Vagina (tissue), 2 donors: ENCODE measurements around the gene PRDM2. TPM values are rescaled to one million over a fixed set of nuclear protein-coding genes. Genes with fewer than 3 reads are reported as not detected.

Source experiments
- DNase-seq, 2 donors: peaks; one replicate each; pipeline ENCODE4 v3.0.0-alpha.2; 2017; ENCODE audit errors: extremely low spot score in 2 of 2
- H3K27ac ChIP-seq: fragments of 200-600 bp; sonication (generic); one replicate; pipeline ENCODE4 v1.5.1; 2019
- H3K27me3 ChIP-seq: fragments of 200-600 bp; sonication (generic); one replicate; pipeline ENCODE4 v1.5.1; 2019
- H3K36me3 ChIP-seq, 2 donors: fragments of 200-600 bp; sonication (generic); one replicate each; pipeline ENCODE4 v1.5.1; 2017 to 2019
- H3K4me1 ChIP-seq: fragments of 200-600 bp; sonication (generic); one replicate; pipeline ENCODE4 v1.5.1; 2019
- H3K4me3 ChIP-seq, 2 donors: fragments of 200-600 bp; sonication (generic); 1 replicate in 1 of 2; 2 replicates in 1 of 2; pipeline ENCODE4 v1.5.1; 2016 to 2019
- H3K9me3 ChIP-seq: fragments of 200-600 bp; sonication (generic); one replicate; pipeline ENCODE4 v1.5.1; 2019
- POLR2A ChIP-seq, 2 donors: fragments of 450-650 bp; IDR thresholded peaks; one replicate each; pipeline ENCODE4 v1.6.1; 2017; ENCODE audit warnings: antibody characterized with exemption in 2 of 2, mild to moderate bottlenecking in 2 of 2, moderate library complexity in 2 of 2
- POLR2AphosphoS5 ChIP-seq, 2 donors: sonication (generic); formaldehyde crosslinking; IDR thresholded peaks; one replicate each; pipeline ENCODE4 v1.9.0; 2017; ENCODE audit warnings: antibody characterized with exemption in 2 of 2, mild to moderate bottlenecking in 2 of 2, low read depth in 1 of 2; ENCODE audit not compliant: insufficient read depth in 1 of 2
- intact Hi-C: fragments of 100-400 bp; cut with DNase I; formaldehyde crosslinking; loops from one replicate; pipeline ENCODE4 v1.15.1; 2023
- total RNA-seq: library from RNA; depleted of rRNA; stranded (reverse); fragments of >200 nt; gene quantifications from one replicate; pipeline ENCODE4 v1.2.3, GENCODE V29; 2016
- TF ChIP-seq, protein P1 (sequence below), 3 experiments: fragments of 450-650 bp in 2 of 3; fragments of 200-600 bp in 1 of 3; sonication (generic) in 1 of 3; IDR thresholded peaks; one replicate each; pipeline ENCODE4 v1.5.1; 2017 to 2019; ENCODE audit warnings: antibody characterized with exemption in 3 of 3, mild to moderate bottlenecking in 2 of 3, moderate library complexity in 2 of 3

PRDM2 gene, protein sequence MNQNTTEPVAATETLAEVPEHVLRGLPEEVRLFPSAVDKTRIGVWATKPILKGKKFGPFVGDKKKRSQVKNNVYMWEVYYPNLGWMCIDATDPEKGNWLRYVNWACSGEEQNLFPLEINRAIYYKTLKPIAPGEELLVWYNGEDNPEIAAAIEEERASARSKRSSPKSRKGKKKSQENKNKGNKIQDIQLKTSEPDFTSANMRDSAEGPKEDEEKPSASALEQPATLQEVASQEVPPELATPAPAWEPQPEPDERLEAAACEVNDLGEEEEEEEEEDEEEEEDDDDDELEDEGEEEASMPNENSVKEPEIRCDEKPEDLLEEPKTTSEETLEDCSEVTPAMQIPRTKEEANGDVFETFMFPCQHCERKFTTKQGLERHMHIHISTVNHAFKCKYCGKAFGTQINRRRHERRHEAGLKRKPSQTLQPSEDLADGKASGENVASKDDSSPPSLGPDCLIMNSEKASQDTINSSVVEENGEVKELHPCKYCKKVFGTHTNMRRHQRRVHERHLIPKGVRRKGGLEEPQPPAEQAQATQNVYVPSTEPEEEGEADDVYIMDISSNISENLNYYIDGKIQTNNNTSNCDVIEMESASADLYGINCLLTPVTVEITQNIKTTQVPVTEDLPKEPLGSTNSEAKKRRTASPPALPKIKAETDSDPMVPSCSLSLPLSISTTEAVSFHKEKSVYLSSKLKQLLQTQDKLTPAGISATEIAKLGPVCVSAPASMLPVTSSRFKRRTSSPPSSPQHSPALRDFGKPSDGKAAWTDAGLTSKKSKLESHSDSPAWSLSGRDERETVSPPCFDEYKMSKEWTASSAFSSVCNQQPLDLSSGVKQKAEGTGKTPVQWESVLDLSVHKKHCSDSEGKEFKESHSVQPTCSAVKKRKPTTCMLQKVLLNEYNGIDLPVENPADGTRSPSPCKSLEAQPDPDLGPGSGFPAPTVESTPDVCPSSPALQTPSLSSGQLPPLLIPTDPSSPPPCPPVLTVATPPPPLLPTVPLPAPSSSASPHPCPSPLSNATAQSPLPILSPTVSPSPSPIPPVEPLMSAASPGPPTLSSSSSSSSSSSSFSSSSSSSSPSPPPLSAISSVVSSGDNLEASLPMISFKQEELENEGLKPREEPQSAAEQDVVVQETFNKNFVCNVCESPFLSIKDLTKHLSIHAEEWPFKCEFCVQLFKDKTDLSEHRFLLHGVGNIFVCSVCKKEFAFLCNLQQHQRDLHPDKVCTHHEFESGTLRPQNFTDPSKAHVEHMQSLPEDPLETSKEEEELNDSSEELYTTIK (N-terminal part only)
- 56.2 TPM for total RNA-seq

DNA sequence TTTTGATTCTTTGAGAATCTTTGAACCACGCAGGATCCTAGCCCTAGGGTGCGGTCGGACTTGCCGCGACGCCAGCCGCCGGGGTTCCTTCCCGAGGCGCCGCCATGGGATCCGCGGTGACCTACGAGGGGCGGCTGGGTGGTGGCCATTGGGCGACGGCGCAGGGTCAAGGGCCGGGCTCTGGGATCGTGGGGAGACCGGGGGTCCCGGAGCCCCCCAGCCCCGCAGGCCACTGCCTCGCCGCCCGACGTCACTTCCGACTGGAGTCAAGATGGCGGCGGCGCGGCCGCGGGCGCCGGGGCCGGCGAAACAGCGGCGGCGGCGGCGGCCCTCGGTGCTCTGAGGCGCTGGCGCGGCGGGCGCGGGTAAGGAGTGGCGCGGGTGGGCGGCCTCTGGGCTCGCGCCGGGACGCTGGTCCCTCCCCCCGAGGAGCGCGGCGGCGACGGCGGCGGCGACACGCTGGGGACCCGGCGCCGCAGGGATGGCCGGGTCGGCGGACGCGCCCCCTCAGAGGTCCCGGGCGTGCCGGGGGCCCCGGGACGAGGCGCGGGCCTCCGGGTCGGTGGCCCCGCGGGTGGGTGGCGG, at the start of gene PRDM2:
Gene PRDM2 (plus strand): TSS at position 253 of the 585 bp plus-strand sequence. CDS start 15,418 bp downstream, outside the sequence.
- no peak for DNase-seq
- H3K4me3 ChIP-seq: peak within 1 kb of the TSS; percentile 74 to 88
- intact Hi-C loops: no loop called here
- peak within 1 kb of the TSS; percentile 99 for H3K27ac ChIP-seq
- peaks cover 6% of the 10 kb centered on the region for H3K4me1 ChIP-seq
- peak in 1 of 2 donors; percentile 29 for TF ChIP-seq POLR2AphosphoS5 (IDR thresholded peaks at IDR 0.05; ENCODE audit: insufficient read depth in 1 of 2, low read depth in 1 of 2)
- TF ChIP-seq POLR2A (IDR thresholded peaks at IDR 0.05): peak in 1 of 2 donors; percentile 27
- TF ChIP-seq, protein P1, sequence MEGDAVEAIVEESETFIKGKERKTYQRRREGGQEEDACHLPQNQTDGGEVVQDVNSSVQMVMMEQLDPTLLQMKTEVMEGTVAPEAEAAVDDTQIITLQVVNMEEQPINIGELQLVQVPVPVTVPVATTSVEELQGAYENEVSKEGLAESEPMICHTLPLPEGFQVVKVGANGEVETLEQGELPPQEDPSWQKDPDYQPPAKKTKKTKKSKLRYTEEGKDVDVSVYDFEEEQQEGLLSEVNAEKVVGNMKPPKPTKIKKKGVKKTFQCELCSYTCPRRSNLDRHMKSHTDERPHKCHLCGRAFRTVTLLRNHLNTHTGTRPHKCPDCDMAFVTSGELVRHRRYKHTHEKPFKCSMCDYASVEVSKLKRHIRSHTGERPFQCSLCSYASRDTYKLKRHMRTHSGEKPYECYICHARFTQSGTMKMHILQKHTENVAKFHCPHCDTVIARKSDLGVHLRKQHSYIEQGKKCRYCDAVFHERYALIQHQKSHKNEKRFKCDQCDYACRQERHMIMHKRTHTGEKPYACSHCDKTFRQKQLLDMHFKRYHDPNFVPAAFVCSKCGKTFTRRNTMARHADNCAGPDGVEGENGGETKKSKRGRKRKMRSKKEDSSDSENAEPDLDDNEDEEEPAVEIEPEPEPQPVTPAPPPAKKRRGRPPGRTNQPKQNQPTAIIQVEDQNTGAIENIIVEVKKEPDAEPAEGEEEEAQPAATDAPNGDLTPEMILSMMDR (IDR thresholded peaks at IDR 0.05): no peak
- H3K27me3 ChIP-seq: no peaks in the 10 kb centered on the region
- H3K36me3 ChIP-seq: no peaks in the 10 kb centered on the region
- no peaks in the 10 kb centered on the region for H3K9me3 ChIP-seq

- DNase-seq: no peak
- Histone ChIP-seq H3K27me3 (no peaks in the 10 kb centered on the region), H3K4me3 (no peak overlapping the region), H3K36me3 (no peaks in the 10 kb centered on the region), H3K4me1 (no peaks in the 10 kb centered on the region), H3K9me3 (no peaks in the 10 kb centered on the region), H3K27ac (no peak overlapping the region)
- TF ChIP-seq, protein P1 (IDR thresholded peaks at IDR 0.05): no peak
- TF ChIP-seq POLR2AphosphoS5 (IDR thresholded peaks at IDR 0.05; ENCODE audit: insufficient read depth in 1 of 2, low read depth in 1 of 2): peak in 1 of 2 donors; percentile 43
- intact Hi-C loops: no loop called here
These were observed 48.7 kb upstream of the PRDM2 start for GRCh38 chr1:13651279-13651678.

DNA sequence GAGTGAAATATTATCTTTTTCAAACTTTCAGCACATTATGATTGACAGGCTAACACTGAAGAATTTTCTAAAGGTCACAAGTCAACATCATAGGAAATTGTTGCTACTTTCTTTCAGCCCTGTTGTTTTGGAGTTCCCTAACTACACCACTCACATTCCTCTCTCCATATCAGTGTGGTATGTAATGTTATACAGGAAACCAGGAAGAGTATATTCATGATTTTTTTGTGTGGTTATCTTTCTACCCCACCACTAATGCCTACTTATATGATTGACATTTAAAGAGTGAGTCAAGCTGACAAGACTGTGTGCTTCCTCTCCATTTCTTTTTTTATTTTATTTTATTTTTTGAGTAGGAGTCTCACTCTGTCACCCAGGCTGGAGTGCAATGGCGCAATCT, 47.8 kb upstream of the PRDM2 start:
- Histone ChIP-seq H3K27me3 (no peaks in the 10 kb centered on the region), H3K27ac (no peak overlapping the region), H3K4me1 (no peaks in the 10 kb centered on the region), H3K9me3 (no peaks in the 10 kb centered on the region), H3K4me3 (no peak overlapping the region), H3K36me3 (no peaks in the 10 kb centered on the region)
- no peak for DNase-seq
- intact Hi-C loops: no loop called here
- TF ChIP-seq, protein P1 (IDR thresholded peaks at IDR 0.05): no peak
- TF ChIP-seq POLR2A (IDR thresholded peaks at IDR 0.05): no peak
- no peak for TF ChIP-seq POLR2AphosphoS5 (IDR thresholded peaks at IDR 0.05; ENCODE audit: insufficient read depth in 1 of 2, low read depth in 1 of 2)

DNA sequence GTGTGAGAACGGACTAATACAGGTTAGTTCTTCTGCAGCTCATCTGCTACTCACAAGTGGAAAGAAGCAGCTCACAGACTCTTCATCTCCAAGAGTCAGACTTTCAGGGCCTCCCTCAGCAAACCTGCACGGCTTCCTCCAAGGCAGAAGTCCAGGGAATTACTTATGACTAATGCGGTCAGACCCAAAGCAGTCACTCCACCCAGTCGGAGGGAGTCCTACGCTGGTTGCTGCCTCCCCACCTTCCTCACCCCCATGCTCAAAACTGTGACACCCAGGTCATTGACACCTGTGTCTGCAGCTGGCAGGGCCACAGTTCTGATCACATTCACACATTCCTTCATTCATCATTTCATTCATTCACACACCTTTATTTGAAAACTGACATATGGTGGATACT, 38.4 kb upstream of the PRDM2 start:
- peak overlapping the region; percentile 74 for H3K27ac ChIP-seq
- peak in 1 of 2 donors; percentile 19 for TF ChIP-seq POLR2A (IDR thresholded peaks at IDR 0.05)
- peak; percentile 23 to 52 for TF ChIP-seq POLR2AphosphoS5 (IDR thresholded peaks at IDR 0.05; ENCODE audit: insufficient read depth in 1 of 2, low read depth in 1 of 2)
- TF ChIP-seq, protein P1 (IDR thresholded peaks at IDR 0.05): no peak
- H3K36me3 ChIP-seq: no peaks in the 10 kb centered on the region
- DNase-seq: no peak
- intact Hi-C loops: loop anchor here (10.0 kb wide), 1 partner anchor 143 kb away; no protein-coding TSS in a partner anchor
- no peak overlapping the region for H3K4me3 ChIP-seq
- H3K9me3 ChIP-seq: no peaks in the 10 kb centered on the region
- no peaks in the 10 kb centered on the region for H3K27me3 ChIP-seq
- peaks cover 52% of the 10 kb centered on the region for H3K4me1 ChIP-seq
